Mesendoderm (in vitro differentiated cells): ENCODE data around the gene NTN1. TPM values are rescaled to one million over a fixed set of nuclear protein-coding genes. Genes with fewer than 3 reads are reported as not detected.

Experiments
- DNase-seq: peaks from one replicate; pipeline ENCODE4 v3.0.0; 2013
- H2AK5ac ChIP-seq: 2 replicates; pipeline ENCODE4 v1.6.1; 2013; ENCODE audit warnings: low read length, inconsistent platforms
- H2BK120ac ChIP-seq: 2 replicates; pipeline ENCODE4 v1.6.1; 2013; ENCODE audit warnings: low read depth, mild to moderate bottlenecking, low read length, moderate library complexity, mixed read lengths
- H2BK15ac ChIP-seq: replicated peaks from 2 replicates; pipeline ENCODE4 v1.6.1; 2013; ENCODE audit warnings: low read depth, mild to moderate bottlenecking, moderate library complexity
- H2BK5ac ChIP-seq: 2 replicates; pipeline ENCODE4 v1.6.1; 2013; ENCODE audit warnings: low read length, inconsistent platforms
- H3K18ac ChIP-seq: 2 replicates; pipeline ENCODE4 v1.6.1; 2013; ENCODE audit warnings: mild to moderate bottlenecking, low read length, mixed read lengths
- H3K23ac ChIP-seq: one replicate; pipeline ENCODE4 v1.6.1; 2013; ENCODE audit warnings: low read length
- H3K27ac ChIP-seq: 2 replicates; pipeline ENCODE4 v1.5.1; 2013; ENCODE audit warnings: low read depth, mild to moderate bottlenecking, inconsistent platforms, low read length, moderate library complexity
- H3K27me3 ChIP-seq: 2 replicates; pipeline ENCODE4 v1.6.1; 2013; ENCODE audit warnings: low read length, control low read depth, mild to moderate bottlenecking, inconsistent platforms; ENCODE audit not compliant: insufficient read depth, poor library complexity
- H3K36me3 ChIP-seq: 2 replicates; pipeline ENCODE4 v1.6.1; 2013; ENCODE audit warnings: low read length, inconsistent platforms; ENCODE audit not compliant: control insufficient read depth, insufficient read depth
- H3K4ac ChIP-seq: one replicate; pipeline ENCODE4 v1.6.1; 2013; ENCODE audit warnings: low read depth, mild to moderate bottlenecking, low read length, moderate library complexity
- H3K4me1 ChIP-seq: 2 replicates; pipeline ENCODE4 v1.6.1; 2013; ENCODE audit warnings: low read depth, low read length, inconsistent platforms; ENCODE audit not compliant: control insufficient read depth
- H3K4me2 ChIP-seq: 2 replicates; pipeline ENCODE4 v1.6.1; 2013; ENCODE audit warnings: low read length
- H3K4me3 ChIP-seq: 2 replicates; pipeline ENCODE4 v1.5.1; 2013; ENCODE audit warnings: mild to moderate bottlenecking, low read length
- H3K56ac ChIP-seq: one replicate; pipeline ENCODE4 v1.6.1; 2013; ENCODE audit warnings: low read length
- H3K79me1 ChIP-seq: 2 replicates; pipeline ENCODE4 v1.6.1; 2013; ENCODE audit warnings: low read length, inconsistent platforms
- H3K79me2 ChIP-seq: 2 replicates; pipeline ENCODE4 v1.6.1; 2013; ENCODE audit warnings: mild to moderate bottlenecking, low read length; ENCODE audit not compliant: control insufficient read depth, insufficient read depth
- H3K9ac ChIP-seq: 2 replicates; pipeline ENCODE4 v1.6.1; 2013; ENCODE audit warnings: low read length, inconsistent platforms
- H4K5ac ChIP-seq: one replicate; pipeline ENCODE4 v1.6.1; 2013; ENCODE audit warnings: low read length
- H4K8ac ChIP-seq: one replicate; pipeline ENCODE4 v1.6.1; 2013; ENCODE audit warnings: low read depth, mild to moderate bottlenecking, control low read depth, low read length, moderate library complexity
- WGBS: extraction: QIAGEN DNeasy Blood & Tissue Kit; methylation state at CpG from one replicate; pipeline ENCODE4 v1.1.7; 2013; ENCODE audit warnings: low lambda C conversion rate, missing lambda C conversion rate; ENCODE audit not compliant: insufficient coverage; ENCODE audit errors: extremely low coverage; 5-methylcytosine and 5-hydroxymethylcytosine counted together
- polyA plus RNA-seq, 2 experiments: library from polyadenylated mRNA; stranded (reverse); fragments of 200-250 nt; gene quantifications; one replicate each; pipeline ENCODE4 v1.2.3, GENCODE V29; 2013

Gene NTN1
- 7.6 TPM for polyA plus RNA-seq (2013, experiment 1 of 2)
- 7.0 TPM for polyA plus RNA-seq (2013, experiment 2 of 2)

DNA sequence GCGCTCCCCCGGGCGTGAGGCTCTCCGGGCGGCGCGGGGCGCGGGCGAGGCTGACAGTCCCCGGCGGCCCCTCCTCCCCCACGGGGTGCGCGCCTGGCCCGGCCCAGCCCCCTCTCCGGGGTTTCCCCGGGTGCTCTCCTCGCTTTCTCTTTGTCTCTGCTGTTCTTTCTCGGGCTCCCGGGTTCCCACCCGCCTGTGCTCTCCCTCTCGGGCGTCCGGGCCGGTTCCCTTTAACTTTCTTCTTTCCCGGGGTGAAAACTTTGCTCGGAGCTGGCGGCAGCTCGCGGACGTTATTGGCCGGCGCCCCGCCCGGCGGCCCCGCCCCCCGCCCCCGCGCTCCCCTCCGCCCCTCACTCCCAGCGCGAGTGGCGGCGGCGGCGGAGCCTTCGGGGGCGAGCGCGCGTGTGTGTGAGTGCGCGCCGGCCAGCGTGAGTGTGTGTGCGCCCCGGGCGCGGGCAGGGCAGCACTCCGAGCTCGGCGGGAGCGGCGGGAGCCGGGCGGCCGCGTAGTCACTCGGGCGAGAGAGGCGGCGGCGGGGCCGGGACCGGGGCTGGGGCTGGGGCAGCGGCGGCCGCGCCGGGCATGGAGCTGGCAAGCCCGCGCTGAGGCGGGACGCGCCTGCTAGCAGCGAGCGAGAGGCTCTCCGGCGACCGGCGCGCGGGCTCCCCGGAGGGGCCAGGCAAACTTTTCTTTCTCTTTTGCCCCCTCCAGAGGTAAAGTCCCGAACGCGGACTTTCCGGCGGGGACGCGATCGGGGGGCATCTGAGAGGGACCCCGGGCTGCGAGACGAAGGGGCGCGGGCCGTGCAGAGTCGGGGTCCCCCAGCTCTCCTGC lies at the start of gene NTN1:
TSS of gene NTN1 (plus strand) at position 353 of the 834 bp plus-strand sequence. CDS start 864 bp downstream, outside the sequence.
- Histone ChIP-seq H2BK15ac (no peak within 1 kb of the TSS), H3K23ac (peak within 1 kb of the TSS; percentile 99), H3K4me1 (peaks cover 15% of the 10 kb centered on the region), H4K5ac (no peak within 1 kb of the TSS), H2AK5ac (no peak within 1 kb of the TSS), H3K79me2 (no peaks in the 10 kb centered on the region), H3K18ac (peak within 1 kb of the TSS; percentile 64), H4K8ac (no peak within 1 kb of the TSS), H2BK5ac (no peak within 1 kb of the TSS), H3K27me3 (peaks cover 33% of the 10 kb centered on the region), H3K79me1 (no peaks in the 10 kb centered on the region), H3K4ac (no peak within 1 kb of the TSS), H2BK120ac (peak within 1 kb of the TSS; percentile 61), H3K4me2 (peak within 1 kb of the TSS; percentile 70), H3K9ac (peak within 1 kb of the TSS; percentile 65), H3K36me3 (no peaks in the 10 kb centered on the region), H3K4me3 (peak within 1 kb of the TSS; percentile 40), H3K27ac (no peak within 1 kb of the TSS), H3K56ac (peak within 1 kb of the TSS; percentile 71)
- no CpG with 5 or more reads among the region's 111 CpGs for WGBS
- DNase-seq = no peak

DNA sequence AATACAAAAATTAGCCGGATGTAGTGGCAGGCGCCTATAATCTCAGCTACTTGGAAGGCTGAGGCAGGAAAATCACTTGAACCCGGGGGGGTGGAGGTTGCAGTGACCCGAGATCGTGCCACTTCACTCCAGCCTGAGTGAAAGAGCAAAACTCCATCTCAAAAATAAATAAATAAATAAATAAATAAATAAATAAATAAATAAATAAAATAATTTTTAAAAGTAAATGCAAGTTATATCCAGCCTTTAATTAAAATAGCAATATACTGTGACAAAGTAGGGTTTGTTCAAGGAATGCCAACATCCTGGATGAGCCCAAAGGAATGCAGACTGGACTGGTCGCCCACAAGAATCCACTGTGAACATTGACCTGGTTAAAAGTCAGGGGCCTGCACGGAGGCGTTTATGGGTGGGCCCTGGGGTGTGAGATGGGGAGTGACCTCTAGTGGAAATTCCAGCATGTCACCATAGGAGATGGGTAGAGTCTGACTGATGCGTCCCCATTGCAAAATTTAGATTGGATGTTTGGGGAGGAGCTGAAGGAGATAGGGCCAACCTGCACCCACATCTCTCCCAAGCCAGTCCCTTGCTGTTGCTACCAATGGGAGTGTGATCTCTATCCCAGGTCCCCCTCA lies 46.1 kb upstream of the NTN1 start:
- no peak overlapping the region for H3K4ac ChIP-seq
- H3K4me2 ChIP-seq = no peak overlapping the region
- no peak overlapping the region for H3K4me3 ChIP-seq
- no peak overlapping the region for H4K5ac ChIP-seq
- H3K27ac ChIP-seq = no peak overlapping the region
- H4K8ac ChIP-seq = no peak overlapping the region
- H3K23ac ChIP-seq = no peak overlapping the region
- no peak overlapping the region for H2BK5ac ChIP-seq
- no peak overlapping the region for H3K9ac ChIP-seq
- no peak for DNase-seq
- H2BK120ac ChIP-seq = no peak overlapping the region
- no peaks in the 10 kb centered on the region for H3K27me3 ChIP-seq
- WGBS = no CpG with 5 or more reads among the region's 9 CpGs
- no peaks in the 10 kb centered on the region for H3K4me1 ChIP-seq
- H2BK15ac ChIP-seq = no peak overlapping the region
- no peak overlapping the region for H3K56ac ChIP-seq
- H3K36me3 ChIP-seq = no peaks in the 10 kb centered on the region
- H2AK5ac ChIP-seq = no peak overlapping the region
- no peaks in the 10 kb centered on the region for H3K79me2 ChIP-seq
- no peak overlapping the region for H3K18ac ChIP-seq
- no peaks in the 10 kb centered on the region for H3K79me1 ChIP-seq

DNA sequence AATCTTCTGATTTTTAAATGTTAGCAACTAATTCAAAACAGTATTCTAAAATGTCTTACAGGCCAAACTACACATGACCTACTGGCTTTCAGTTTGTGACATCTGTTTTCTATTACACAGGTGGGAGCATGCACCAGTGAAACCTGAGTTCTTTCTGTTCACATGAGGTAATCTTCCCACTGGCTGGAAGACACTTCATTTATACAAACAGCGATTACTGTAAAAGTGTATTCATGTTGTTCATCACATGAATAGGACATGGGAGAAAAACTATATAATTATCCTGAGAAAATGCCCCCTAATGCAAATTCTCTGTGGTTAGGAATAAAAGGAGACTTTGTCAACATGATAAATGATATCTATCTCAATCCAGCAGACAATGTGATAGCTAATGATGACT lies 44.7 kb upstream of the NTN1 start:
- Histone ChIP-seq H3K23ac (no peak overlapping the region), H2BK15ac (no peak overlapping the region), H3K36me3 (no peaks in the 10 kb centered on the region), H3K27ac (no peak overlapping the region), H3K79me2 (no peaks in the 10 kb centered on the region), H3K9ac (no peak overlapping the region), H3K79me1 (no peaks in the 10 kb centered on the region), H3K4me1 (no peaks in the 10 kb centered on the region), H3K4me3 (no peak overlapping the region), H3K4ac (no peak overlapping the region), H2BK120ac (no peak overlapping the region), H2AK5ac (no peak overlapping the region), H3K18ac (no peak overlapping the region), H3K56ac (no peak overlapping the region), H3K4me2 (no peak overlapping the region), H4K5ac (no peak overlapping the region), H2BK5ac (no peak overlapping the region), H4K8ac (no peak overlapping the region), H3K27me3 (no peaks in the 10 kb centered on the region)
- WGBS = no CpG with 5 or more reads among the region's 1 CpG
- DNase-seq = no peak

DNA sequence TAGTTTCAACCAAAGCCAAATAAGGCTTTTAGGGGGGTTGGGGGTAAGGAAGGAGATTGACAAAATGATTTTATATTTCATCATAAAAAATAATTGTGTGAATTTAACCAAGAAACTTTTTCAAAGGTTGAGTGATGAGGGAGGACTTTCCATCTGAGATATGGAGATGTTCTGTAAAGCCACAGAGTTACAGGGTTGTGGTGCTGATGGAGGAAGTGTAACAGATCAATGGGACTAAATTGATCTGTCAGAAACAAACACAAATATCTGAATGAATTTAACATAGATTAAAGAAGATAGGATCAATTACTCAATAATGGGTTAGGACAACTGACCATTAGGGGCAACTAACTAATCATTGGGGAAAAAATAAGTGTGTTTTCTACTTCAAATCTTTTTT lies 41.6 kb upstream of the NTN1 start:
- H3K23ac ChIP-seq = no peak overlapping the region
- H3K4me1 ChIP-seq = no peaks in the 10 kb centered on the region
- H2BK120ac ChIP-seq = no peak overlapping the region
- no peaks in the 10 kb centered on the region for H3K27me3 ChIP-seq
- no peak overlapping the region for H2BK15ac ChIP-seq
- no peak overlapping the region for H3K4me2 ChIP-seq
- no peak overlapping the region for H3K56ac ChIP-seq
- H4K8ac ChIP-seq = no peak overlapping the region
- H3K27ac ChIP-seq = no peak overlapping the region
- H3K18ac ChIP-seq = no peak overlapping the region
- H3K9ac ChIP-seq = no peak overlapping the region
- H3K4ac ChIP-seq = no peak overlapping the region
- no peaks in the 10 kb centered on the region for H3K79me2 ChIP-seq
- no peaks in the 10 kb centered on the region for H3K79me1 ChIP-seq
- H4K5ac ChIP-seq = no peak overlapping the region
- no peak overlapping the region for H2AK5ac ChIP-seq
- no peak overlapping the region for H3K4me3 ChIP-seq
- H2BK5ac ChIP-seq = no peak overlapping the region
- no peak for DNase-seq
- H3K36me3 ChIP-seq = no peaks in the 10 kb centered on the region

DNA sequence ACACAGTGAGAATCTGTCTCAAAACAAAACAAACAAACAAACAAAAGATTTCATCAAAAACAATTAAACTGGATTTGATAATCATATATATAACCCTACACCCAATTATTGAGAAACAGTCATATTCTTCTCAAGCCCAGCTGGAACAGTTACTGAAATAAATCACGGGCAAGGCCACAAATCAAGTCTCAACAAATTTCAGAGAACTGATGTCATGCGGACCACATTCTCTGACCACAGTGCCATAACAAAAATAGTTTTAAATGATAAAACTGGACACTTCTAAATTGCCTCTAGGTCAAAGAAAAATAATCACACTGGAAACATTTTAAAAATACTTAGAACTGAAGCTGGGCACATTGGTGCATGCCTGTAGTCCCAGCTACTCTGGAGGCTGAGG lies 39.9 kb upstream of the NTN1 start:
- H4K8ac ChIP-seq = no peak overlapping the region
- DNase-seq = no peak
- no peak overlapping the region for H3K18ac ChIP-seq
- H3K9ac ChIP-seq = no peak overlapping the region
- no peak overlapping the region for H2BK5ac ChIP-seq
- no peaks in the 10 kb centered on the region for H3K4me1 ChIP-seq
- H3K4ac ChIP-seq = no peak overlapping the region
- no peak overlapping the region for H2BK120ac ChIP-seq
- no peak overlapping the region for H3K56ac ChIP-seq
- H3K27ac ChIP-seq = no peak overlapping the region
- H3K23ac ChIP-seq = no peak overlapping the region
- H3K79me2 ChIP-seq = no peaks in the 10 kb centered on the region
- H4K5ac ChIP-seq = no peak overlapping the region
- no peaks in the 10 kb centered on the region for H3K36me3 ChIP-seq
- H3K4me3 ChIP-seq = no peak overlapping the region
- WGBS = no CpG with 5 or more reads among the region's 2 CpGs
- H3K79me1 ChIP-seq = no peaks in the 10 kb centered on the region
- H3K4me2 ChIP-seq = no peak overlapping the region
- no peaks in the 10 kb centered on the region for H3K27me3 ChIP-seq
- H2BK15ac ChIP-seq = no peak overlapping the region
- H2AK5ac ChIP-seq = no peak overlapping the region
